Mesenchymal stem cell (in vitro differentiated cells and primary cell): ENCODE measurements around the gene LAD1.
A peak's percentile ranks its signal among the peaks of the same experiment; 100 is the strongest.

Experiments
- DNase-seq: peaks from one replicate; pipeline ENCODE4 v3.0.0-alpha.2; 2013
- H2AFZ ChIP-seq: one replicate; pipeline ENCODE4 v1.6.1; 2013; ENCODE audit warnings: low read depth, mild to moderate bottlenecking, control low read depth, inconsistent platforms, low read length, moderate library complexity
- H2AK5ac ChIP-seq: 2 replicates; pipeline ENCODE4 v1.6.1; 2013; ENCODE audit warnings: low read length, moderate library complexity, mild to moderate bottlenecking, inconsistent platforms; ENCODE audit not compliant: severe bottlenecking
- H2BK120ac ChIP-seq: one replicate; pipeline ENCODE4 v1.6.1; 2013; ENCODE audit warnings: low read depth, mild to moderate bottlenecking, inconsistent platforms, low read length, moderate library complexity
- H2BK12ac ChIP-seq, 2 experiments: one replicate each; pipeline ENCODE4 v1.6.1; 2013; ENCODE audit warnings: inconsistent platforms in 2 of 2, low read length in 2 of 2, mild to moderate bottlenecking in 2 of 2, moderate library complexity in 2 of 2, control low read depth in 1 of 2
- H2BK15ac ChIP-seq: one replicate; pipeline ENCODE4 v1.6.1; 2013; ENCODE audit warnings: mild to moderate bottlenecking, low read depth, inconsistent platforms; ENCODE audit not compliant: poor library complexity, severe bottlenecking
- H2BK5ac ChIP-seq: 2 replicates; pipeline ENCODE4 v1.6.1; 2013; ENCODE audit warnings: low read depth, mild to moderate bottlenecking, low read length, control low read depth, inconsistent platforms; ENCODE audit not compliant: poor library complexity, severe bottlenecking
- H3K14ac ChIP-seq, 2 experiments: one replicate each; pipeline ENCODE4 v1.6.1; 2013; ENCODE audit warnings: inconsistent platforms in 2 of 2, low read length in 2 of 2, control low read depth in 1 of 2, mild to moderate bottlenecking in 1 of 2, moderate library complexity in 1 of 2
- H3K18ac ChIP-seq, 2 experiments: one replicate each; pipeline ENCODE4 v1.6.1; 2013; ENCODE audit warnings: inconsistent platforms in 2 of 2, low read length in 2 of 2, control low read depth in 1 of 2, low read depth in 1 of 2, mild to moderate bottlenecking in 1 of 2
- H3K23ac ChIP-seq, 2 experiments: one replicate each; pipeline ENCODE4 v1.6.1; 2013; ENCODE audit warnings: inconsistent platforms in 2 of 2, low read length in 2 of 2, mild to moderate bottlenecking in 2 of 2, moderate library complexity in 2 of 2, control low read depth in 1 of 2
- H3K27ac ChIP-seq: 2 replicates; pipeline ENCODE4 v1.5.1; 2013; ENCODE audit warnings: mild to moderate bottlenecking, moderate library complexity, low read length, control low read depth, inconsistent platforms; ENCODE audit not compliant: poor library complexity, severe bottlenecking
- H3K27me3 ChIP-seq, 2 experiments: 2 replicates each; pipeline versions ENCODE4 v1.6.1 to v1.7.0; 2013; ENCODE audit warnings: low read length in 2 of 2, mild to moderate bottlenecking in 2 of 2, moderate library complexity in 2 of 2, control low read depth in 1 of 2, inconsistent platforms in 1 of 2; ENCODE audit not compliant: control insufficient read depth in 1 of 2, insufficient read depth in 1 of 2
- H3K36me3 ChIP-seq, 2 experiments: 2 replicates each; pipeline versions ENCODE4 v1.6.1 to v1.7.0; 2013; ENCODE audit warnings: low read length in 2 of 2, control low read depth in 1 of 2, inconsistent platforms in 1 of 2, low read depth in 1 of 2, mild to moderate bottlenecking in 1 of 2; ENCODE audit not compliant: insufficient read depth in 2 of 2, control insufficient read depth in 1 of 2
- H3K4ac ChIP-seq, 2 experiments: one replicate each; pipeline ENCODE4 v1.6.1; 2013; ENCODE audit warnings: inconsistent platforms in 2 of 2, low read length in 2 of 2, mild to moderate bottlenecking in 2 of 2, moderate library complexity in 2 of 2, control low read depth in 1 of 2, low read depth in 1 of 2
- H3K4me1 ChIP-seq: 2 replicates; pipeline ENCODE4 v1.6.1; 2013; ENCODE audit warnings: low read depth, low read length, control low read depth; ENCODE audit not compliant: control insufficient read depth, insufficient read depth
- H3K4me2 ChIP-seq: 2 replicates; pipeline ENCODE4 v1.6.1; 2013; ENCODE audit warnings: low read length, mild to moderate bottlenecking, inconsistent platforms; ENCODE audit not compliant: poor library complexity, severe bottlenecking
- H3K4me3 ChIP-seq, 2 experiments: 2 replicates each; pipeline versions ENCODE4 v1.5.1 to v1.7.0; 2013; ENCODE audit warnings: low read length in 2 of 2, mild to moderate bottlenecking in 2 of 2, control low read depth in 1 of 2, low read depth in 1 of 2; ENCODE audit not compliant: insufficient read depth in 1 of 2
- H3K79me1 ChIP-seq: replicated peaks from 2 replicates; pipeline ENCODE4 v1.6.1; 2013; ENCODE audit warnings: mild to moderate bottlenecking, control low read depth, low read length, inconsistent platforms; ENCODE audit not compliant: poor library complexity, severe bottlenecking
- H3K9ac ChIP-seq: 2 replicates; pipeline ENCODE4 v1.7.0; 2013; ENCODE audit warnings: mild to moderate bottlenecking, low read length, moderate library complexity
- H3K9me3 ChIP-seq: 2 replicates; pipeline ENCODE4 v1.7.0; 2013; ENCODE audit warnings: mild to moderate bottlenecking, low read length; ENCODE audit not compliant: control insufficient read depth
- H4K8ac ChIP-seq: one replicate; pipeline ENCODE4 v1.6.1; 2013; ENCODE audit warnings: inconsistent platforms, mild to moderate bottlenecking, low read length, moderate library complexity
- H4K91ac ChIP-seq: one replicate; pipeline ENCODE4 v1.6.1; 2013; ENCODE audit warnings: mild to moderate bottlenecking, low read length, inconsistent platforms
- WGBS: methylation state at CpG from one replicate; pipeline ENCODE4 v1.1.7; 2013; ENCODE audit warnings: mixed read lengths; 5-methylcytosine and 5-hydroxymethylcytosine counted together

Gene LAD1

DNA sequence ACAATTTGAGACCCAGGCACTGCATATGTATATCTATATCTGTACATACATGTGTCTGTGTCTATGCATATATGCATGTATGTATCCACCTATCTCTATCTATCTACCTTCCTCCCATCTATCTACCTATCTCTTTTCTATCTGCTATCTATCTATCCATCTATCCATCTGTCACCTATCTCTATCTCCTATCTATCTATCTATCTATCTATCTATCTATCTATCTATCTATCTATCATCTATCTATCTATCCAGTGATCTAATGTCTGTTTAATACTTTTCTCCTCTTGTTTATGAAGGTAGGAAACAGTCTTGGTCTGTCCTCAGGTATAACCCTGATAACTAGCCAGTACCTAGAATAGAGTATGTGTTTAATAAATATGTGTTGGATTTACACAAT is 47.5 kb downstream of the LAD1 start:
- DNase-seq: no peak
- Histone ChIP-seq H3K9me3 (no peaks in the 10 kb centered on the region), H4K8ac (no peak overlapping the region), H3K4me1 (peaks cover 4% of the 10 kb centered on the region), H3K18ac (no peak overlapping the region), H3K27me3 (peaks cover 22 to 72% of the 10 kb centered on the region in 2 experiments), H3K4me3 (no peak overlapping the region), H3K14ac (no peak overlapping the region), H2BK12ac (no peak overlapping the region), H2AFZ (no peak overlapping the region), H3K23ac (no peak overlapping the region), H2BK120ac (no peak overlapping the region), H4K91ac (no peak overlapping the region), H2BK5ac (no peak overlapping the region), H3K4me2 (no peak overlapping the region), H3K9ac (no peak overlapping the region), H3K79me1 (no peaks in the 10 kb centered on the region), H2AK5ac (no peak overlapping the region), H3K4ac (no peak overlapping the region), H3K36me3 (no peaks in the 10 kb centered on the region), H2BK15ac (no peak overlapping the region), H3K27ac (no peak overlapping the region)

DNA sequence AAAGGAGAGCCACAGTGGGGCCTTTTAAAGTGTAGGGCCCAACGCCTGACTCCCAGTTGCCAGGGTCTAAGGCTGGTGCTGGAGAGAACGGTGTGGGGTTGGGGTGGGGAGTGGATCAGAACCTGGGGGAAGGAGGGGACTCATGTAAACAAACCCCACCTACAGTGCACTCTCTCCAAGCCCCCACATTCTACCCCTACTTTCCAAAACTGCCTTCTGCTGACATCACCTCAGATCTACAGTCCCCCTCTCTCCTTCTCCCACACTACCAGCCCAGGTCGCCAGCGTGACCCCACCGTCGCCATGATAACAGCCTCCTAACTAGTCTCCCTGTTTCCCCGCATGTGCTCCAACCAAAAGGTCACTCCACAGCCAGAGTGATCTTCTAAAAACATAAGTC is 48.2 kb downstream of the LAD1 start:
- H2BK12ac ChIP-seq: no peak overlapping the region
- H3K36me3 ChIP-seq: no peaks in the 10 kb centered on the region
- H3K79me1 ChIP-seq: no peaks in the 10 kb centered on the region
- H3K9ac ChIP-seq: no peak overlapping the region
- WGBS: 96% methylated on average over 5 of the region's 7 CpGs
- H3K27me3 ChIP-seq: peaks cover 22 to 73% of the 10 kb centered on the region in 2 experiments
- no peak overlapping the region for H4K91ac ChIP-seq
- H3K4me2 ChIP-seq: no peak overlapping the region
- peaks cover 4% of the 10 kb centered on the region for H3K4me1 ChIP-seq
- no peak overlapping the region for H3K27ac ChIP-seq
- H2BK15ac ChIP-seq: no peak overlapping the region
- no peaks in the 10 kb centered on the region for H3K9me3 ChIP-seq
- no peak overlapping the region for H2AK5ac ChIP-seq
- no peak overlapping the region for H4K8ac ChIP-seq
- H2BK5ac ChIP-seq: no peak overlapping the region
- no peak for DNase-seq
- no peak overlapping the region for H3K4ac ChIP-seq
- no peak overlapping the region for H3K18ac ChIP-seq
- no peak overlapping the region for H2BK120ac ChIP-seq
- no peak overlapping the region for H3K23ac ChIP-seq
- no peak overlapping the region for H2AFZ ChIP-seq
- H3K4me3 ChIP-seq: no peak overlapping the region
- no peak overlapping the region for H3K14ac ChIP-seq

DNA sequence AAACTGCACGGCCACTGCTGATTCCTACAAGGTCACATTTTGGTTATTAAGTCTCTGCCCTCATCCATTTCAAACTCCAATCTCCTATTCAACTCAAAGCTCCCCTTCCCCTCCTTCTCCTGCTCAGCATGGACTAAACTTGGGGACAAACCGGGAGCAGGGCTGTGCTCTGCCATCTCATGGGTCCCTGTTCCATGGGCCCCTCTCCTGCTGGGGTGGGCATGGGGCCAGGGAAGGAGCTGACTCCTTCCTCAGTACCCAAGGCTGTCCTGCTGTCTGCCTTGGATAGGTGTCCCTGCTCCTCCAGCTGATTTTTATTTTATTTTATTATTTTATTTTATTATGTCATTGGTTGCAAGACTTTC is 48.8 kb downstream of the LAD1 start:
- no peak overlapping the region for H3K4ac ChIP-seq
- no peak overlapping the region for H3K18ac ChIP-seq
- H2BK12ac ChIP-seq: no peak overlapping the region
- H3K36me3 ChIP-seq: no peaks in the 10 kb centered on the region
- 77% methylated on average over 2 of the region's 2 CpGs for WGBS
- no peaks in the 10 kb centered on the region for H3K9me3 ChIP-seq
- DNase-seq: no peak
- H3K4me1 ChIP-seq: peaks cover 4% of the 10 kb centered on the region
- no peak overlapping the region for H4K91ac ChIP-seq
- no peak overlapping the region for H3K9ac ChIP-seq
- no peak overlapping the region for H2BK15ac ChIP-seq
- no peak overlapping the region for H3K4me3 ChIP-seq
- no peak overlapping the region for H2AK5ac ChIP-seq
- H3K79me1 ChIP-seq: no peaks in the 10 kb centered on the region
- no peak overlapping the region for H3K14ac ChIP-seq
- no peak overlapping the region for H3K27ac ChIP-seq
- no peak overlapping the region for H2BK120ac ChIP-seq
- H3K23ac ChIP-seq: no peak overlapping the region
- no peak overlapping the region for H2BK5ac ChIP-seq
- H2AFZ ChIP-seq: no peak overlapping the region
- H4K8ac ChIP-seq: no peak overlapping the region
- peaks cover 22 to 73% of the 10 kb centered on the region in 2 experiments for H3K27me3 ChIP-seq
- no peak overlapping the region for H3K4me2 ChIP-seq

DNA sequence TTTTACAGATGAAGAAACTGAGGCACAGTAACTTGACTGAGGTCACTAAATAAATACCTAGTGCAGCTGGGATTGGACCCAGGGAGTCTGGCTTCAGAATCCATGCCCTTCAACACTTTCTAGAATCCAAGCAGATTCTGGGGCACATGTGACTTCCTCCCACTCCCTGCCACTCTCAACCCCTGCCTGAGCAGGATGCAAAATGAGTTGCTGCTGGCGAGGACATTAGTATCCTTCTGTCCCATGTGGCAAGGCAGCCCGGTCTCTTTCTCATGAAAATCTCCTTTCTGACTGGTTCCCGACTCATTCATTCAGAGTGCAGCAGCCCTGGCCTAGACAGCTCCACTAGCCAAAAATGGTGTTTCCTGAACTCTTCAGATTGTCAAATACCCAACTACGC is 50.0 kb downstream of the LAD1 start:
- Histone ChIP-seq H4K8ac (no peak overlapping the region), H3K27ac (no peak overlapping the region), H3K27me3 (peaks cover 20 to 73% of the 10 kb centered on the region in 2 experiments), H3K9me3 (no peaks in the 10 kb centered on the region), H3K36me3 (no peaks in the 10 kb centered on the region), H2BK5ac (no peak overlapping the region), H4K91ac (no peak overlapping the region), H3K18ac (no peak overlapping the region), H2BK12ac (no peak overlapping the region), H3K14ac (no peak overlapping the region), H2AK5ac (peak overlapping the region; percentile 6), H3K9ac (no peak overlapping the region), H3K4ac (no peak overlapping the region), H3K4me3 (no peak overlapping the region), H3K4me1 (peaks cover 4% of the 10 kb centered on the region), H3K4me2 (no peak overlapping the region), H2BK120ac (no peak overlapping the region), H2BK15ac (no peak overlapping the region), H3K79me1 (no peaks in the 10 kb centered on the region), H2AFZ (no peak overlapping the region), H3K23ac (no peak overlapping the region)
- WGBS: 85% methylated on average over 4 of the region's 4 CpGs
- no peak for DNase-seq
